Body of pancreas (tissue), 4 donors: ENCODE results near the gene MRPS18A. TPM values are rescaled to one million over a fixed set of nuclear protein-coding genes. Genes with fewer than 3 reads are reported as not detected.

ENCODE experiments used
- ATAC-seq: fragments of 150-250 bp; one replicate; pipeline ENCODE4 v1.9.1; 2016
- DNase-seq, 4 donors: peaks; one replicate each; pipeline ENCODE4 v3.0.0-alpha.2; 2019
- H3K27ac ChIP-seq, 4 donors: fragments of 200-600 bp; sonication (generic); 1 replicate in 3 of 4; 2 replicates in 1 of 4; pipeline versions ENCODE4 v1.5.1 to v1.6.1; 2016 to 2019; ENCODE audit warnings: mild to moderate bottlenecking in 1 of 4, mixed read lengths in 1 of 4, moderate library complexity in 1 of 4
- H3K27me3 ChIP-seq, 2 donors: fragments of 200-600 bp; sonication (generic); one replicate each; pipeline ENCODE4 v1.6.0; 2016; ENCODE audit warnings: mild to moderate bottlenecking in 1 of 2
- H3K36me3 ChIP-seq, 2 donors: fragments of 200-600 bp; sonication (generic); replicated peaks in 1 of 2; 2 replicates each; pipeline ENCODE4 v1.5.1; 2016; ENCODE audit warnings: low read depth in 2 of 2; ENCODE audit not compliant: insufficient read depth in 1 of 2
- H3K4me1 ChIP-seq: fragments of 200-600 bp; sonication (generic); one replicate; pipeline ENCODE4 v1.6.0; 2016
- H3K4me3 ChIP-seq, 2 donors: fragments of 200-600 bp; sonication (generic); 1 replicate in 1 of 2; 2 replicates in 1 of 2; pipeline ENCODE4 v1.5.1; 2016 to 2019
- H3K9me3 ChIP-seq, 3 donors: fragments of 200-600 bp; sonication (generic); 1 replicate in 2 of 3; 2 replicates in 1 of 3; pipeline ENCODE4 v1.5.1; 2016
- CTCF ChIP-seq, 7 experiments: fragments of 450-650 bp in 4 of 7; fragments of 200-600 bp in 3 of 7; sonication (generic) in 3 of 7; IDR thresholded peaks; one replicate each; pipeline ENCODE4 v1.5.1; 2016 to 2019; ENCODE audit warnings: antibody characterized with exemption in 7 of 7
- POLR2A ChIP-seq, 3 donors: fragments of 450-650 bp; IDR thresholded peaks; one replicate each; pipeline ENCODE4 v1.6.1; 2016; ENCODE audit warnings: antibody characterized with exemption in 3 of 3, mild to moderate bottlenecking in 2 of 3
- WGBS, 2 donors: methylation state at CpG; one replicate each; pipeline ENCODE4 v1.1.5; 2017; 5-methylcytosine and 5-hydroxymethylcytosine counted together
- intact Hi-C: fragments of 100-400 bp; cut with DNase I; formaldehyde crosslinking; loops from one replicate; pipeline ENCODE4 v1.15.1; 2023
- total RNA-seq, 2 donors: library from RNA; depleted of rRNA; stranded (reverse); fragments of >200 nt; gene quantifications; one replicate each; pipeline ENCODE4 v1.1.0, GENCODE V29; 2016

MRPS18A gene
- total RNA-seq: 10 to 100 TPM; 16.9 to 36.3 TPM

- Histone ChIP-seq H3K4me3 (peak within 1 kb of the TSS; percentile 49 to 59), H3K36me3 (no peaks in the 10 kb centered on the region), H3K27me3 (no peaks in the 10 kb centered on the region), H3K27ac (peak within 1 kb of the TSS; percentile 20 to 69 (median 48)), H3K4me1 (peaks cover 21% of the 10 kb centered on the region), H3K9me3 (no peaks in the 10 kb centered on the region)
- TF ChIP-seq CTCF (IDR thresholded peaks at IDR 0.05) (no peak), POLR2A (IDR thresholded peaks at IDR 0.05) (peak in 2 of 3 donors; percentile 58 to 70)
- ATAC-seq (peak; percentile 96), DNase-seq (peak; percentile 75 to 85 (median 79))
- intact Hi-C loops: no loop called here
- 1% methylated on average over 33 to 43 of the region's 43 CpGs for WGBS, 2 donors
Observed at GRCh38 chr6:43687437-43688347, at the start of gene MRPS18A. Gene MRPS18A, minus strand, starts transcription at chr6:43687791. Its CDS starts 12 bp downstream, at chr6:43687779.

GRCh38 chr6:43736844-43737243, 49.3 kb upstream of the MRPS18A start:
- no peak for ATAC-seq
- no peaks in the 10 kb centered on the region for H3K27me3 ChIP-seq
- TF ChIP-seq POLR2A (IDR thresholded peaks at IDR 0.05) (no peak), CTCF (IDR thresholded peaks at IDR 0.05) (no peak)
- no peaks in the 10 kb centered on the region for H3K9me3 ChIP-seq
- peak overlapping the region in 1 of 4 donors; percentile 53 for H3K27ac ChIP-seq
- no peak overlapping the region for H3K4me3 ChIP-seq
- 82 to 86% methylated on average over 2 of the region's 2 CpGs for WGBS, 2 donors
- intact Hi-C loops: no loop called here
- no peaks in the 10 kb centered on the region for H3K4me1 ChIP-seq
- no peak for DNase-seq
- H3K36me3 ChIP-seq: no peaks in the 10 kb centered on the region

- Histone ChIP-seq H3K4me3 (no peak overlapping the region), H3K36me3 (no peaks in the 10 kb centered on the region), H3K9me3 (no peaks in the 10 kb centered on the region), H3K27me3 (no peaks in the 10 kb centered on the region), H3K27ac (no peak overlapping the region), H3K4me1 (no peaks in the 10 kb centered on the region)
- TF ChIP-seq CTCF (IDR thresholded peaks at IDR 0.05) (no peak), POLR2A (IDR thresholded peaks at IDR 0.05) (no peak)
- ATAC-seq: no peak
- 90% methylated on average over 2 of the region's 2 CpGs; no CpG with 5 or more reads in 1 of the 2 donors for WGBS, 2 donors
- DNase-seq: no peak
- intact Hi-C loops: no loop called here
Observed at GRCh38 chr6:43736211-43736786, 48.7 kb upstream of the MRPS18A start.

GRCh38 chr6:43735642-43736199, 48.1 kb upstream of the MRPS18A start:
- TF ChIP-seq POLR2A (IDR thresholded peaks at IDR 0.05): no peak
- TF ChIP-seq CTCF (IDR thresholded peaks at IDR 0.05): no peak
- no peak for DNase-seq
- ATAC-seq: no peak
- H3K27me3 ChIP-seq: no peaks in the 10 kb centered on the region
- H3K9me3 ChIP-seq: no peaks in the 10 kb centered on the region
- no peaks in the 10 kb centered on the region for H3K36me3 ChIP-seq
- intact Hi-C loops: no loop called here
- no peak overlapping the region for H3K27ac ChIP-seq
- no peak overlapping the region for H3K4me3 ChIP-seq
- no peaks in the 10 kb centered on the region for H3K4me1 ChIP-seq
- 83 to 100% methylated on average over 1 to 2 of the region's 2 CpGs for WGBS, 2 donors
